HepG2 (cell line): ENCODE results near the gene ENTPD7. TPM values are rescaled to one million over a fixed set of nuclear protein-coding genes. Genes with fewer than 3 reads are reported as not detected.

Experiments used
- ATAC-seq: fragments of 200-7000 bp; cut with Tn5 transposase; 3 replicates; pipeline ENCODE4 v1.9.1; 2020; ENCODE audit warnings: mild to moderate bottlenecking, moderate library complexity
- BruUV-seq: library from RNA; stranded (reverse); fragments of 400-500 nt; replicated peaks from 2 replicates; lab custom pipeline; 2021; lab: Mats Ljungman, UMichigan
- CTCF ChIA-PET: fragments of 300-600 bp; formaldehyde crosslinking; extraction: SDS; loops from one replicate; lab custom pipeline; 2021; ENCODE audit warnings: low total read pairs, inconsistent platforms, low intra/inter-chr PET ratio; lab: Yijun Ruan, JAX
- POLR2A ChIA-PET: fragments of 350-600 bp; sonication (Branson Sonifier 250); formaldehyde crosslinking; loops from one replicate; lab custom pipeline; 2020; ENCODE audit warnings: antibody characterized with exemption, inconsistent platforms; lab: Yijun Ruan, JAX
- DNase-seq: peaks from one replicate; pipeline ENCODE4 v3.0.0-alpha.2; 2015; ENCODE audit warnings: low spot score
- FAIRE-seq: peaks from 3 replicates; lab custom pipeline; 2011; peaks lifted over from hg19 to GRCh38; lab: Jason Lieb, UNC
- H2AFZ ChIP-seq: one replicate; pipeline ENCODE4 v1.6.1; 2011; ENCODE audit warnings: low read length, inconsistent platforms
- H3K27ac ChIP-seq: fragments of 300-600 bp; 3 replicates; pipeline ENCODE4 v1.8.0; 2011; ENCODE audit warnings: mixed run types, mild to moderate bottlenecking, mixed read lengths, low read length, inconsistent platforms; ENCODE audit not compliant: insufficient read depth; ENCODE audit errors: extremely low read length
- H3K27me3 ChIP-seq, 2 experiments: fragments of 200-600 bp in 1 of 2; 2 replicates in 1 of 2; 3 replicates in 1 of 2; pipeline versions ENCODE4 v1.6.0 to v1.8.0; 2011; ENCODE audit warnings: low read length in 2 of 2, mild to moderate bottlenecking in 2 of 2, moderate library complexity in 2 of 2, inconsistent platforms in 1 of 2; ENCODE audit not compliant: insufficient read depth in 2 of 2, control insufficient read depth in 1 of 2
- H3K36me3 ChIP-seq, 2 experiments: fragments of 200-600 bp in 1 of 2; replicated peaks in 1 of 2; 2 replicates in 1 of 2; 3 replicates in 1 of 2; pipeline versions ENCODE4 v1.5.1 to v1.8.0; 2011; ENCODE audit warnings: low read length in 2 of 2, inconsistent platforms in 1 of 2; ENCODE audit not compliant: insufficient read depth in 2 of 2, control insufficient read depth in 1 of 2
- H3K4me1 ChIP-seq: 2 replicates; pipeline ENCODE4 v1.5.1; 2012; ENCODE audit warnings: low read length, inconsistent platforms; ENCODE audit not compliant: insufficient read depth
- H3K4me2 ChIP-seq: 2 replicates; pipeline ENCODE4 v1.6.0; 2011; ENCODE audit warnings: low read depth, low read length, inconsistent platforms
- H3K4me3 ChIP-seq, 3 experiments: fragments of 200-600 bp in 1 of 3; sonication (generic), shearing (Covaris generic) in 1 of 3; replicated peaks in 1 of 3; 2 replicates each; pipeline ENCODE4 v1.5.1; 2011 to 2016; ENCODE audit warnings: low read length in 3 of 3, inconsistent platforms in 2 of 3, low read depth in 2 of 3, mild to moderate bottlenecking in 2 of 3, control low read depth in 1 of 3, mixed read lengths in 1 of 3; ENCODE audit not compliant: insufficient read depth in 1 of 3
- H3K79me2 ChIP-seq: one replicate; pipeline ENCODE4 v1.6.1; 2011; ENCODE audit warnings: low read length, inconsistent platforms; ENCODE audit not compliant: insufficient read depth
- H3K9ac ChIP-seq: 2 replicates; pipeline ENCODE4 v1.6.0; 2011; ENCODE audit warnings: mild to moderate bottlenecking, low read depth, low read length, inconsistent platforms; ENCODE audit not compliant: insufficient read depth
- H3K9me3 ChIP-seq: 2 replicates; pipeline ENCODE4 v1.5.1; 2012; ENCODE audit warnings: mild to moderate bottlenecking, low read length
- H4K20me1 ChIP-seq: 2 replicates; pipeline ENCODE4 v1.6.0; 2011; ENCODE audit warnings: inconsistent platforms, mild to moderate bottlenecking, low read length, moderate library complexity; ENCODE audit not compliant: insufficient read depth
- CTCF ChIP-seq: sonication (generic); formaldehyde crosslinking; IDR thresholded peaks from 2 replicates; pipeline ENCODE4 v1.5.0; 2020; ENCODE audit warnings: mild to moderate bottlenecking, missing genetic modification reagents, moderate library complexity
- IKZF4 ChIP-seq: sonication (generic); formaldehyde crosslinking; IDR thresholded peaks from 2 replicates; pipeline ENCODE4 v1.5.1; 2020; ENCODE audit warnings: borderline replicate concordance, mild to moderate bottlenecking, low read depth, missing genetic modification reagents; ENCODE audit errors: not compliant biosample characterization
- MAFF ChIP-seq: IDR thresholded peaks from 2 replicates; pipeline ENCODE4 v1.6.1; 2011; ENCODE audit warnings: low read depth, low read length, improper control_type of control experiment
- MAFK ChIP-seq, 2 experiments: IDR thresholded peaks in 1 of 2; conservative IDR thresholded peaks in 1 of 2; 2 replicates each; pipeline ENCODE4 v1.6.1; 2011; ENCODE audit warnings: improper control_type of control experiment in 2 of 2, low read length in 2 of 2
- MEF2D ChIP-seq: sonication (generic); formaldehyde crosslinking; IDR thresholded peaks from 2 replicates; pipeline ENCODE4 v1.5.1; 2020; ENCODE audit warnings: mild to moderate bottlenecking, missing genetic modification reagents
- NFE2L2 ChIP-seq: fragments of 150-350 bp; IDR thresholded peaks from 2 replicates; pipeline ENCODE4 v1.6.1; 2014; ENCODE audit warnings: low read length
- PHF20 ChIP-seq: sonication (generic); formaldehyde crosslinking; IDR thresholded peaks from 2 replicates; pipeline ENCODE4 v1.5.0; 2020; ENCODE audit warnings: mild to moderate bottlenecking, missing genetic modification reagents
- RAD21 ChIP-seq: fragments of 450-650 bp; formaldehyde crosslinking; IDR thresholded peaks from 2 replicates; pipeline ENCODE4 v1.5.0; 2020; ENCODE audit warnings: mild to moderate bottlenecking
- SMC3 ChIP-seq: IDR thresholded peaks from 2 replicates; pipeline ENCODE4 v1.6.1; 2011; ENCODE audit warnings: low read length, improper control_type of control experiment
- STAG1 ChIP-seq: sonication (generic); formaldehyde crosslinking; IDR thresholded peaks from 2 replicates; pipeline ENCODE4 v1.4.0; 2020; ENCODE audit warnings: missing genetic modification reagents
- TIGD3 ChIP-seq: sonication (generic); formaldehyde crosslinking; IDR thresholded peaks from 2 replicates; pipeline ENCODE4 v1.5.1; 2020; ENCODE audit warnings: mild to moderate bottlenecking, missing genetic modification reagents, borderline replicate concordance
- ZNF160 ChIP-seq: sonication (generic); formaldehyde crosslinking; IDR thresholded peaks from 2 replicates; pipeline ENCODE4 v1.8.0; 2022; ENCODE audit warnings: mild to moderate bottlenecking, inconsistent platforms, missing genetic modification reagents
- ZNF24 ChIP-seq: fragments of 450-650 bp; IDR thresholded peaks from 2 replicates; pipeline ENCODE4 v1.6.1; 2017; ENCODE audit warnings: antibody characterized with exemption, mild to moderate bottlenecking
- ZNF576 ChIP-seq: sonication (generic); formaldehyde crosslinking; IDR thresholded peaks from 2 replicates; pipeline ENCODE4 v1.4.0; 2020; ENCODE audit warnings: mild to moderate bottlenecking, missing genetic modification reagents
- ZNF678 ChIP-seq: sonication (generic); formaldehyde crosslinking; IDR thresholded peaks from 2 replicates; pipeline ENCODE4 v1.4.0; 2020; ENCODE audit warnings: mild to moderate bottlenecking, missing genetic modification reagents
- ZSCAN30 ChIP-seq: sonication (generic); formaldehyde crosslinking; IDR thresholded peaks from 2 replicates; pipeline ENCODE4 v1.5.0; 2020; ENCODE audit warnings: mild to moderate bottlenecking, missing genetic modification reagents
- WGBS: methylation state at CpG from one replicate; pipeline ENCODE4 v1.1.6; 2017; ENCODE audit warnings: low lambda C conversion rate; 5-methylcytosine and 5-hydroxymethylcytosine counted together
- in situ Hi-C: cut with HindIII; loops from 2 replicates; pipeline ENCODE4 v1.10.0; 2017; ENCODE audit warnings: low pct_unique_long_range_greater_than_20kb; ENCODE audit not compliant: extremely low pct_ligation_motif_present
- intact Hi-C: fragments of 100-400 bp; cut with micrococcal nuclease; formaldehyde crosslinking; loops from one replicate; pipeline ENCODE4 v1.10.0; 2022; ENCODE audit not compliant: unreplicated experiment
- polyA plus RNA-seq, 8 experiments: library from polyadenylated mRNA; depleted of rRNA in 3 of 8; stranded (reverse) in 7 of 8; unstranded in 1 of 8; fragments of >200 nt; fragmentation: Illumina TruSeq in 4 of 8; extraction: Trizol in 4 of 8; gene quantifications; 2 replicates each; pipeline versions ENCODE4 v1.2.1 to v1.2.3, GENCODE V29; 2011 to 2016; ENCODE audit warnings: low read depth in 4 of 8, missing spikeins in 1 of 8, mixed read lengths in 1 of 8; ENCODE audit not compliant: insufficient read depth in 1 of 8
- total RNA-seq, 5 experiments: library from RNA; depleted of rRNA; stranded (reverse); fragments of >200 nt; fragmentation: Illumina TruSeq; extraction: Trizol; gene quantifications; 2 replicates each; pipeline ENCODE4 v1.2.3, GENCODE V29; 2016; ENCODE audit warnings: low read depth in 1 of 5
- TF ChIP-seq, protein P1 (sequence below), 2 experiments: fragments of 450-650 bp in 1 of 2; sonication (generic) in 1 of 2; formaldehyde crosslinking; IDR thresholded peaks; 2 replicates each; pipeline versions ENCODE4 v1.5.0 to v1.8.0; 2020 to 2022; ENCODE audit warnings: mild to moderate bottlenecking in 1 of 2, missing genetic modification reagents in 1 of 2
- TF ChIP-seq, protein P2 (sequence below): sonication (generic); formaldehyde crosslinking; IDR thresholded peaks from 2 replicates; pipeline ENCODE4 v1.8.1; 2022; ENCODE audit warnings: mild to moderate bottlenecking, missing genetic modification reagents

ENTPD7 gene
- total and polyA plus RNA-seq, 2 of the 13 experiments (the other 11 are each of a cell fraction or from before 2014, with no cell fraction given), result 7.6 to 36.5 TPM

DNA sequence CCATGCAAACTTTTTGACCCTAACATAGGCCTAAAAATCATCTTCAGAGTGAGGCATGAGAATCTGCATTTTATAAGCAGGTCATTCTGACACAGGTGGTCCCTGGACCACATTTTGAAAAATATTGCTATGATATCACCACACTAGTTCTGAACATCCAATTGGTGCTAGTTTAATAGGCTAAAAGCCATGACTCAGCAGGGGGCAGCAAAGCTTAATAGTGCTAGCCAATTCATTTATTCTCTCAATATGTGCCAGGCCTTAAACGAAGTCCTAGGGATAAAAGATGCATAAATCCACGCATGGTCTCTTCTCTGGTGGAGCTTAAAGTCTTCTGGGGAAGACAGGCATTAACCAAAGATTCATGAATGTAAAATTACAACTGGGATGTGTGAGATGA lies 28.9 kb upstream of the ENTPD7 start:
- WGBS, result 7% methylated on average over 2 of the region's 2 CpGs
- no TSS peak for BruUV-seq
- ATAC-seq, result peak; percentile 82
- intact Hi-C loops, result loop anchor here (1.0 to 5.0 kb wide), 3 partner anchors 52 to 81 kb away; no protein-coding TSS in a partner anchor
- no peak overlapping the region for H2AFZ ChIP-seq
- no peaks in the 10 kb centered on the region; a peak in 1 of 5 replicates for H3K27me3 ChIP-seq
- H3K9ac ChIP-seq, result no peak overlapping the region
- TF ChIP-seq MAFF (peak; percentile 81), SMC3 (peak; percentile 75), ZSCAN30 (no peak), STAG1 (CRISPR knock-in tag) (peak; percentile 88), ZNF160 (CRISPR knock-in tag) (no peak), PHF20 (CRISPR knock-in tag) (no peak), RAD21 (CRISPR knock-in tag) (peak; percentile 55; the same call in 1 of the 2 replicates), CTCF (CRISPR knock-in tag) (peak; percentile 75), ZNF576 (CRISPR knock-in tag) (no peak), IKZF4 (CRISPR knock-in tag) (no peak), NFE2L2 (peak; percentile 80), MEF2D (CRISPR knock-in tag) (no peak), ZNF24 (peak; percentile 48; the same call in 1 of the 2 replicates), TIGD3 (no peak), ZNF678 (CRISPR knock-in tag) (no peak), MAFK (conservative IDR thresholded peaks at IDR 0.05 in 1 of 2, IDR thresholded peaks at IDR 0.05 in 1 of 2; ENCODE audit: low read length in 2 of 2) (peak; percentile 85 to 92)
- TF ChIP-seq, protein P1, sequence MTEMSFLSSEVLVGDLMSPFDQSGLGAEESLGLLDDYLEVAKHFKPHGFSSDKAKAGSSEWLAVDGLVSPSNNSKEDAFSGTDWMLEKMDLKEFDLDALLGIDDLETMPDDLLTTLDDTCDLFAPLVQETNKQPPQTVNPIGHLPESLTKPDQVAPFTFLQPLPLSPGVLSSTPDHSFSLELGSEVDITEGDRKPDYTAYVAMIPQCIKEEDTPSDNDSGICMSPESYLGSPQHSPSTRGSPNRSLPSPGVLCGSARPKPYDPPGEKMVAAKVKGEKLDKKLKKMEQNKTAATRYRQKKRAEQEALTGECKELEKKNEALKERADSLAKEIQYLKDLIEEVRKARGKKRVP (CRISPR knock-in tag; IDR thresholded peaks at IDR 0.05), result no peak
- TF ChIP-seq, protein P2, sequence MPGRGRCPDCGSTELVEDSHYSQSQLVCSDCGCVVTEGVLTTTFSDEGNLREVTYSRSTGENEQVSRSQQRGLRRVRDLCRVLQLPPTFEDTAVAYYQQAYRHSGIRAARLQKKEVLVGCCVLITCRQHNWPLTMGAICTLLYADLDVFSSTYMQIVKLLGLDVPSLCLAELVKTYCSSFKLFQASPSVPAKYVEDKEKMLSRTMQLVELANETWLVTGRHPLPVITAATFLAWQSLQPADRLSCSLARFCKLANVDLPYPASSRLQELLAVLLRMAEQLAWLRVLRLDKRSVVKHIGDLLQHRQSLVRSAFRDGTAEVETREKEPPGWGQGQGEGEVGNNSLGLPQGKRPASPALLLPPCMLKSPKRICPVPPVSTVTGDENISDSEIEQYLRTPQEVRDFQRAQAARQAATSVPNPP (CRISPR knock-in tag), result no peak
- DNase-seq, result peak; percentile 55
- H4K20me1 ChIP-seq, result no peaks in the 10 kb centered on the region
- no peaks in the 10 kb centered on the region for H3K79me2 ChIP-seq
- ChIA-PET POLR2A (interaction anchor here (1.1 to 2.3 kb wide), 2 partner anchors 9 to 29 kb away, joined by 3 to 7 read pairs; partner anchors contain the start of gene ENTPD7), CTCF (interaction anchor here (2.5 to 2.7 kb wide), 2 partner anchors 68 to 80 kb away, joined by 8 to 21 read pairs; no protein-coding TSS in a partner anchor)
- no peaks in the 10 kb centered on the region for H3K36me3 ChIP-seq
- no peak for FAIRE-seq
- H3K4me1 ChIP-seq, result peaks cover 5% of the 10 kb centered on the region; the same call in 1 of the 2 replicates
- H3K9me3 ChIP-seq, result no peaks in the 10 kb centered on the region
- H3K27ac ChIP-seq, result no peak overlapping the region
- no peak overlapping the region for H3K4me2 ChIP-seq
- in situ Hi-C loops, result no loop called here
- no peak overlapping the region for H3K4me3 ChIP-seq
